Measurements from ENCODE around the gene PCDHB11.
A peak's percentile ranks its signal among the peaks of the same experiment; 100 is the strongest.
"Not testable (repeated sequence)": the region's sequence is repeated elsewhere in the genome, so short reads cannot be mapped to it uniquely, and the experiment has no call there.

PCDHB11 gene

DNA sequence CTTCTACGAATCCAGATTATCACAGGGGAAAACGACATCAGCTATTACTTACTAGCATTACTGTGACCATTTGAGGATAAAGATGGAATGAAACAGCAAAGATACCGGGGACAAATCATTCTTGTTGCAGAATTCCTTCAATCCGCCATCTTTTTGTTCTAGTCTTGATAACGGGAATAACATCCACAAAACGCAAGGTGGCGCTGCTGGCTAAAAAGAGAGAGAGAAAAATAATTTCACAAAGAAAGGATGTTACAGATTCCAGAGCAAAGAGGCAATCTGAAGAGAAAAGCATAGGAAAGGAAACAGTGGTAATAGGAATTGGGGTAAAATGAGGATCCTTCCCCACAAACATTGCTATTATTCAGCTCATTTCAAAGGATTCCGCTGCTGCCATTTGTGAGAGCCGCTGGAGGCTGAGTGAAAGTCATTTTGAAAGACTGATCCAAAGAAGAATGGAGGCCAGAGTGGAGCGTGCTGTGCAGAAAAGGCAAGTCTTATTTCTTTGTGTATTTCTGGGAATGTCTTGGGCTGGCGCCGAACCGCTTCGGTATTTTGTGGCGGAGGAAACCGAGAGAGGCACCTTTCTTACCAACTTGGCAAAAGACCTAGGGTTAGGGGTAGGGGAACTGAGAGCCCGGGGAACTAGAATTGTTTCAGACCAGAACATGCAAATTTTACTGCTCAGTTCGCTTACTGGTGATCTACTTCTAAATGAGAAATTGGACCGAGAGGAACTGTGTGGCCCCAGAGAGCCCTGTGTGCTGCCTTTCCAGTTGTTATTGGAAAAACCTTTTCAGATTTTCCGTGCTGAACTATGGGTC is 26.8 kb upstream of the PCDHB11 start, which contains the start of gene PCDHB7:
PCDHB7 (plus strand) TSS at position 264 of the 824 bp plus-strand sequence; CDS start at position 456, 192 bp downstream.
- TF ChIP-seq YY1 (IDR thresholded peaks at IDR 0.05; ENCODE audit: insufficient read depth, insufficient read length) (no peak), SUZ12 (IDR thresholded peaks at IDR 0.05; ENCODE audit: extremely low read depth, insufficient read depth, insufficient read length) (no peak)
- Histone ChIP-seq H3K9ac (ENCODE audit: insufficient read length, low read depth) (no peak within 1 kb of the TSS), H3K9me3 (ENCODE audit: insufficient read depth, low read length) (no peaks in the 10 kb centered on the region), H3K27me3 (ENCODE audit: insufficient read depth, insufficient read length) (no peaks in the 10 kb centered on the region), H3K4me1 (ENCODE audit: insufficient read depth, insufficient read length) (no peaks in the 10 kb centered on the region), H3K4me3 (ENCODE audit: insufficient read length, low read depth) (no peak within 1 kb of the TSS), H3K36me3 (ENCODE audit: insufficient read depth, insufficient read length, low read length) (no peaks in the 10 kb centered on the region)
- peak; percentile 3 for DNase-seq (ENCODE audit: low read depth, low spot score)

- not testable (repeated sequence) for H3K9ac ChIP-seq (ENCODE audit: insufficient read length, low read depth); DNase-seq (ENCODE audit: low read depth, low spot score); H3K4me3 ChIP-seq (ENCODE audit: insufficient read length, low read depth); H3K27me3 ChIP-seq (ENCODE audit: insufficient read depth, insufficient read length); H3K9me3 ChIP-seq (ENCODE audit: insufficient read depth, low read length); H3K4me1 ChIP-seq (ENCODE audit: insufficient read depth, insufficient read length); H3K36me3 ChIP-seq (ENCODE audit: insufficient read depth, insufficient read length, low read length)
Measured at GRCh38 chr5:141174291-141175104, 24.9 kb upstream of the PCDHB11 start.

DNA sequence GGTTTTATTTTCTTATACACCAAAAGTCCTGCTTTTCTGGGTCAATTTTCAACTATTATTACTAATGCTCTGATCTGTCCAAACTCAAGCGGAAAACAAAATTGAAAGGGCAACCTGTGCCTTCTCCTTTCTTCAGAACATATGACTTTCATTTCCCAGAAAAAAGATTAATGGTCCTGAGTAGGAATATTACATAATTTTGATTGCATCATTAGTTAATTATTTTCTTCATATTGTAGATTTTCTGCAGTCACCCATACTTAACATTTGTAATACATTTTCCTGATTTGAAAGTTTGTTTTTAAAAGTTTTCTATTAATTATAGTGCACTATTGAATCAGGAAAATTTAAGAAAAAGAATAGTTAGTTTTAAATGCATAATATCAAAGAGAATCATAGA is 23.5 kb upstream of the PCDHB11 start:
- Histone ChIP-seq H3K9ac (ENCODE audit: insufficient read length, low read depth) (no peak overlapping the region), H3K4me3 (ENCODE audit: insufficient read length, low read depth) (no peak overlapping the region)
- no peak for DNase-seq (ENCODE audit: low read depth, low spot score)

GRCh38 chr5:141177577-141178191 is 21.7 kb upstream of the PCDHB11 start, which contains the start of gene PCDHB8:
PCDHB8 (plus strand) TSS chr5:141177790; CDS start chr5:141178035, 245 bp downstream.
- not testable (repeated sequence) for H3K36me3 ChIP-seq (ENCODE audit: insufficient read depth, insufficient read length, low read length); H3K9me3 ChIP-seq (ENCODE audit: insufficient read depth, low read length); H3K27me3 ChIP-seq (ENCODE audit: insufficient read depth, insufficient read length); H3K9ac ChIP-seq (ENCODE audit: insufficient read length, low read depth); DNase-seq (ENCODE audit: low read depth, low spot score); H3K4me1 ChIP-seq (ENCODE audit: insufficient read depth, insufficient read length); H3K4me3 ChIP-seq (ENCODE audit: insufficient read length, low read depth)

More for the DNA sequence above, 23.5 kb upstream of the PCDHB11 start:
- no peaks in the 10 kb centered on the region for H3K36me3 ChIP-seq (ENCODE audit: insufficient read depth, insufficient read length, low read length)
- no peaks in the 10 kb centered on the region for H3K4me1 ChIP-seq (ENCODE audit: insufficient read depth, insufficient read length)
- no peak for TF ChIP-seq SUZ12 (IDR thresholded peaks at IDR 0.05; ENCODE audit: extremely low read depth, insufficient read depth, insufficient read length)
- no peaks in the 10 kb centered on the region for H3K9me3 ChIP-seq (ENCODE audit: insufficient read depth, low read length)
- H3K27me3 ChIP-seq (ENCODE audit: insufficient read depth, insufficient read length): no peaks in the 10 kb centered on the region

DNA sequence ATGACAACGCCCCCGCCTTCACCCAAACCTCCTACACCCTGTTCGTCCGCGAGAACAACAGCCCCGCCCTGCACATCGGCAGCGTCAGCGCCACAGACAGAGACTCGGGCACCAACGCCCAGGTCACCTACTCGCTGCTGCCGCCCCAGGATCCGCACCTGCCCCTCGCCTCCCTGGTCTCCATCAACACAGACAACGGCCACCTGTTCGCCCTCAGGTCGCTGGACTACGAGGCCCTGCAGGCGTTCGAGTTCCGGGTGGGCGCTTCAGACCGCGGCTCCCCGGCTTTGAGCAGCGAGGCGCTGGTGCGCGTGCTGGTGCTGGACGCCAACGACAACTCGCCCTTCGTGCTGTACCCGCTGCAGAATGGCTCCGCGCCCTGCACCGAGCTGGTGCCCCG is 20.1 kb upstream of the PCDHB11 start:
- H3K4me3 ChIP-seq (ENCODE audit: insufficient read length, low read depth); H3K9ac ChIP-seq (ENCODE audit: insufficient read length, low read depth); H3K27me3 ChIP-seq (ENCODE audit: insufficient read depth, insufficient read length); DNase-seq (ENCODE audit: low read depth, low spot score); H3K4me1 ChIP-seq (ENCODE audit: insufficient read depth, insufficient read length); H3K36me3 ChIP-seq (ENCODE audit: insufficient read depth, insufficient read length, low read length); H3K9me3 ChIP-seq (ENCODE audit: insufficient read depth, low read length): not testable (repeated sequence)

DNA sequence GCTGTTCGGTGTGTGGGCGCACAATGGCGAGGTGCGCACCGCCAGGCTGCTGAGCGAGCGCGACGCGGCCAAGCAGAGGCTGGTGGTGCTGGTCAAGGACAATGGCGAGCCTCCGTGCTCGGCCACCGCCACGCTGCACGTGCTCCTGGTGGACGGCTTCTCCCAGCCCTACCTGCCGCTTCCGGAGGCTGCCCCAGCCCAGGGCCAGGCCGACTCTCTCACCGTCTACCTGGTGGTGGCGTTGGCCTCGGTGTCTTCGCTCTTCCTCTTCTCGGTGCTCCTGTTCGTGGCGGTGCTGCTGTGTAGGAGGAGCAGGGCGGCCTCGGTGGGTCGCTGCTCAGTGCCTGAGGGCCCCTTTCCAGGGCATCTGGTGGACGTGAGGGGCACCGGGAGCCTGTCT is 19.6 kb upstream of the PCDHB11 start:
- not testable (repeated sequence) for H3K27me3 ChIP-seq (ENCODE audit: insufficient read depth, insufficient read length); H3K9ac ChIP-seq (ENCODE audit: insufficient read length, low read depth); H3K4me1 ChIP-seq (ENCODE audit: insufficient read depth, insufficient read length); H3K9me3 ChIP-seq (ENCODE audit: insufficient read depth, low read length); H3K4me3 ChIP-seq (ENCODE audit: insufficient read length, low read depth); DNase-seq (ENCODE audit: low read depth, low spot score); H3K36me3 ChIP-seq (ENCODE audit: insufficient read depth, insufficient read length, low read length)

DNA sequence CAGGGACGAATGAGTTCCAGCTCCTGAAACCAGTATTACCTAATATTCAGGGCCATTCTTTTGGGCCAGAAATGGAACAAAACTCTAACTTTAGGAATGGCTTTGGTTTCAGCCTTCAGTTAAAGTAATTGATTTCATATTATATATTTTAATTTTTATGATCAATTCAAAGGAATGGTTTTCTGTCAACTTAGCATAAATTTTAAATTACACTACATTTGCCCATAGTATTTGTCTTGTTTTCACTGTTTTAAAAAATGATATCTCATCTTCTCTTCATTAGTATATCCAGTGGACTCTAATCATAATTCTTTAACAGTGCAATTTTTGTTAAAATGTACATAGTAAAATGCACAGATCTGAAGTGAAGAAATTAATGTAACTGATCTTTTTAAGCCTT is 19.1 kb upstream of the PCDHB11 start:
- H3K9me3 ChIP-seq (ENCODE audit: insufficient read depth, low read length): peaks cover 5% of the 10 kb centered on the region; the same call in 1 of the 2 replicates
- DNase-seq (ENCODE audit: low read depth, low spot score): no peak
- no peaks in the 10 kb centered on the region for H3K27me3 ChIP-seq (ENCODE audit: insufficient read depth, insufficient read length)
- TF ChIP-seq SUZ12 (IDR thresholded peaks at IDR 0.05; ENCODE audit: extremely low read depth, insufficient read depth, insufficient read length) (no peak), ZNF274 (IDR thresholded peaks at IDR 0.05; ENCODE audit: low read depth, low read length) (no peak), YY1 (IDR thresholded peaks at IDR 0.05; ENCODE audit: insufficient read depth, insufficient read length) (no peak)
- no peaks in the 10 kb centered on the region for H3K36me3 ChIP-seq (ENCODE audit: insufficient read depth, insufficient read length, low read length)
- H3K4me1 ChIP-seq (ENCODE audit: insufficient read depth, insufficient read length): no peaks in the 10 kb centered on the region
- H3K4me3 ChIP-seq (ENCODE audit: insufficient read length, low read depth): no peak overlapping the region
- H3K9ac ChIP-seq (ENCODE audit: insufficient read length, low read depth): no peak overlapping the region

Data from NT2/D1 (cell line).